ENCODE data around the gene RUFY1.

Gene RUFY1

GRCh38 chr5:179601871-179602625 lies 51.7 kb downstream of the RUFY1 start:
- H3K4me3 ChIP-seq (ENCODE audit: low read depth, low read length): no peak overlapping the region
- TF ChIP-seq, protein P1, sequence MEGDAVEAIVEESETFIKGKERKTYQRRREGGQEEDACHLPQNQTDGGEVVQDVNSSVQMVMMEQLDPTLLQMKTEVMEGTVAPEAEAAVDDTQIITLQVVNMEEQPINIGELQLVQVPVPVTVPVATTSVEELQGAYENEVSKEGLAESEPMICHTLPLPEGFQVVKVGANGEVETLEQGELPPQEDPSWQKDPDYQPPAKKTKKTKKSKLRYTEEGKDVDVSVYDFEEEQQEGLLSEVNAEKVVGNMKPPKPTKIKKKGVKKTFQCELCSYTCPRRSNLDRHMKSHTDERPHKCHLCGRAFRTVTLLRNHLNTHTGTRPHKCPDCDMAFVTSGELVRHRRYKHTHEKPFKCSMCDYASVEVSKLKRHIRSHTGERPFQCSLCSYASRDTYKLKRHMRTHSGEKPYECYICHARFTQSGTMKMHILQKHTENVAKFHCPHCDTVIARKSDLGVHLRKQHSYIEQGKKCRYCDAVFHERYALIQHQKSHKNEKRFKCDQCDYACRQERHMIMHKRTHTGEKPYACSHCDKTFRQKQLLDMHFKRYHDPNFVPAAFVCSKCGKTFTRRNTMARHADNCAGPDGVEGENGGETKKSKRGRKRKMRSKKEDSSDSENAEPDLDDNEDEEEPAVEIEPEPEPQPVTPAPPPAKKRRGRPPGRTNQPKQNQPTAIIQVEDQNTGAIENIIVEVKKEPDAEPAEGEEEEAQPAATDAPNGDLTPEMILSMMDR (IDR thresholded peaks at IDR 0.05; ENCODE audit: insufficient read depth, low read length, missing control alignments): no peak
- ChIA-PET POLR2A (interaction anchor here (0.7 to 2.4 kb wide), 2 partner anchors 10 to 21 kb away, joined by 4 to 9 read pairs; partner anchors contain the start of gene HNRNPH1), CTCF (interaction anchor here (1.6 kb wide), 1 partner anchor 10 kb away, joined by 3 read pairs; no protein-coding TSS in a partner anchor)
- DNase-seq (ENCODE audit: low read depth, low spot score): no peak

GRCh38 chr5:179603308-179603707 lies 53.0 kb downstream of the RUFY1 start:
- TF ChIP-seq, protein P1 (IDR thresholded peaks at IDR 0.05; ENCODE audit: insufficient read depth, low read length, missing control alignments): no peak
- DNase-seq (ENCODE audit: low read depth, low spot score): no peak
- no peak overlapping the region for H3K4me3 ChIP-seq (ENCODE audit: low read depth, low read length)
- ChIA-PET CTCF (interaction anchor here (1.3 to 1.7 kb wide), 2 partner anchors 18 to 20 kb away, joined by 3 to 6 read pairs; partner anchors contain the start of gene HNRNPH1), POLR2A (interaction anchor here (1.1 kb wide), 1 partner anchor 20 kb away, joined by 5 read pairs; the partner anchor contains the start of gene HNRNPH1)

GRCh38 chr5:179605026-179605833 lies 54.9 kb downstream of the RUFY1 start:
- POLR2A ChIA-PET: no interaction called here
- DNase-seq (ENCODE audit: low read depth, low spot score): no peak
- TF ChIP-seq, protein P1 (IDR thresholded peaks at IDR 0.05; ENCODE audit: insufficient read depth, low read length, missing control alignments): no peak
- CTCF ChIA-PET: interaction anchor here (1.7 kb wide), 1 partner anchor 18 kb away, joined by 6 read pairs; the partner anchor contains the start of gene HNRNPH1
- H3K4me3 ChIP-seq (ENCODE audit: low read depth, low read length): no peak overlapping the region

GRCh38 chr5:179606071-179606909 lies 55.9 kb downstream of the RUFY1 start:
- H3K4me3 ChIP-seq (ENCODE audit: low read depth, low read length): no peak overlapping the region
- TF ChIP-seq, protein P1 (IDR thresholded peaks at IDR 0.05; ENCODE audit: insufficient read depth, low read length, missing control alignments): no peak
- CTCF ChIA-PET: interaction anchor here (1.4 kb wide), 1 partner anchor 10 kb away, joined by 4 read pairs; no protein-coding TSS in a partner anchor
- POLR2A ChIA-PET: interaction anchor here (3.7 kb wide), 1 partner anchor 18 kb away, joined by 25 read pairs; the partner anchor contains the start of gene HNRNPH1
- DNase-seq (ENCODE audit: low read depth, low spot score): no peak

GRCh38 chr5:179606910-179607159 lies 56.5 kb downstream of the RUFY1 start:
- DNase-seq (ENCODE audit: low read depth, low spot score): no peak
- ChIA-PET POLR2A (interaction anchor here (1.7 to 3.7 kb wide), 2 partner anchors 17 to 47 kb away, joined by 5 to 25 read pairs; partner anchors contain the start of gene HNRNPH1), CTCF (interaction anchor here (1.4 kb wide), 1 partner anchor 11 kb away, joined by 4 read pairs; no protein-coding TSS in a partner anchor)
- no peak overlapping the region for H3K4me3 ChIP-seq (ENCODE audit: low read depth, low read length)
- TF ChIP-seq, protein P1 (IDR thresholded peaks at IDR 0.05; ENCODE audit: insufficient read depth, low read length, missing control alignments): no peak

All from AG04449 (cell line).